HG02678 (cell line): ENCODE measurements around the gene XCL1.
"Not testable (repeated sequence)": the region's sequence is repeated elsewhere in the genome, so short reads cannot be mapped to it uniquely, and the experiment has no call there.

Experiments used
- ATAC-seq: cut with Tn5 transposase; IDR thresholded peaks from one replicate; pipeline ENCODE4 v1.9.1; 2021; ENCODE audit warnings: mild to moderate bottlenecking, moderate library complexity; ENCODE audit not compliant: unreplicated experiment

XCL1 gene, protein sequence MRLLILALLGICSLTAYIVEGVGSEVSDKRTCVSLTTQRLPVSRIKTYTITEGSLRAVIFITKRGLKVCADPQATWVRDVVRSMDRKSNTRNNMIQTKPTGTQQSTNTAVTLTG

DNA sequence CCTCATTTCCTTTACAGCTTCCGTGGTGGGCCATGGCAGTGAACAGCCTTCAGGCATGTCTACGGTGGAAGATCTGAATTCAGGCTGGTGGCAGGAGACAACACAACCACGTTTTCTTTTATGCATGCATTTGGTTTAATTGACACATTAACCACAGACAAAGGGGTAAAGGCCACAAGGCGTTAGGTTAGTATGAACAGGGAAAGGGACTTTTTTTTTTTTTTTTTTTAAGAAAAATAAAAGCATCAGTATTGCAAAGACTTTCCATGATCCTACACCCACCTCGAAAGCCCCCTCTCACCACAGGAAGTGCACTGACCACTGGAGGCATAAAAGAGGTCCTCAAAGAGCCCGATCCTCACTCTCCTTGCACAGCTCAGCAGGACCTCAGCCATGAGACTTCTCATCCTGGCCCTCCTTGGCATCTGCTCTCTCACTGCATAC is at the start of gene XCL1:
XCL1 (plus strand) TSS at position 361 of the 444 bp plus-strand sequence; CDS start at position 394, 33 bp downstream.
- ATAC-seq = not testable (repeated sequence)

DNA sequence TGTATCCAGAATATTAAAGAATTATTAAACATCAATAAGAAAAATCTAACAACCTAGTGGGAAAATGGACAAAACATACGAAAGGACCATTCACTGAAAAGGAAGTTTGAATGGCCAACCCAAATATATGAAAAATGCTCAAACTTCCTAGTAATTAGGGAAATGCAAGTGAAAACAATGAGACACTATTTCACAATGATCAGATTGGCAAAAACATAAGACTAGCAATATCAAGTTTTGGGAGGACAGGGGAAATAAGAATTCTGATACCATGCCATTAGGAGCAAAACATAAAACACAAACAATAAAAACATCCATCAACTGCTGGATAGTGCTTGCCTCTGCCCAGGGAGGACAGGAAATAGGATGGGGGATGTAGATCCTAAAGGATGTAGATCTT is 46.9 kb upstream of the XCL1 start:
- ATAC-seq = no peak

DNA sequence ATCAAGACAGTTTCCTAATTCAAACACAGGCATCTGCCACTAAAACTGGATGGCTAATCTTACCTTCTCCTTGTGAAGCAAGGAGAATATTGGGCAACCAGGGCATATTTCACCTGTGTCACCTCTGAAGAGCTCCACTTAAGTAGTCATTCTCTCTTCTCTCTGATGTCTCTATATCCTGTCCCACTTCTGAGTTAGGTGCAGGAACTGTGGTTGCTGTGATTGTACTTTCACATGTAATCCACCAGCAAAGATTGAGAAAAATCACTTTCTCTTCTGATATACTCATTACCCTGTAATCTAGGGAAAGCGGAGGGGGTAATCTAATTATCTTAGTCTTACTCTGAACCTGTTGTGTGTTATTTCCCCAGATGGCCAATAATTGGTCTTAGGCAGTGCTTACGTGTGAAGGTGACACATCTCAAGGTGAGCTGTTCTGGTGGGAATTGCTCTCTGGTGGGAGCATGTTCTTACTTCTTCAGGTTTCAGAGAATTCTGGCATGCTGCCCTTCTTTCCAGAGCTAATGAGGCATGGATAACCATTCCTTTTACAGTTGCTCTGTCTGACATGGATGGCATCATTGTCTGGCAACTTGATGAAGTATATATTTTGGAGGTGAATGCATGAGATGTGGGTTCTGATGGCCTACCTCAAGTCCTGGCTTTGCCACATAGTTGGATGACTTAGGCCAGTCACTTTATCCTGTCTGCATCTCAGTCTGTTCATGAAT is 44.6 kb upstream of the XCL1 start:
- no peak for ATAC-seq

DNA sequence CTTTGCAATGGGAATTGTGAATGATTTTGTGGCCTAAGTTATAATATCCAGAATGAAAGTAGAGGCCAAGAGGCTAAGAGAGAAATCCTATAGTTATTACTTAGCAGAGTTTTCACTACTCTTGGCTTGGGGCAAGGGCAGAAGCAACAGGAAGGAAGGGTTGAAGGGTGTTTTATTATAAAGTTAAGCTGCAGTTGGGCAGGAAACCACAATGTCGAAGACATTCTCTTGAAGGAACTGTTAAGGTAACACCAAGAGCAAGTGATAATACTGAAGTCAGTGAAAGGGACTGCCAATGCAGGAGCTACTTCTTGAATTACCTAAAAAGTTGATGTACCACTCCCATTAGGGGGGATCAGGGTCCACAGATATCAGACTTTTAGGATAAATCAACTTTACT is 40.9 kb upstream of the XCL1 start:
- peak; percentile 91 for ATAC-seq

DNA sequence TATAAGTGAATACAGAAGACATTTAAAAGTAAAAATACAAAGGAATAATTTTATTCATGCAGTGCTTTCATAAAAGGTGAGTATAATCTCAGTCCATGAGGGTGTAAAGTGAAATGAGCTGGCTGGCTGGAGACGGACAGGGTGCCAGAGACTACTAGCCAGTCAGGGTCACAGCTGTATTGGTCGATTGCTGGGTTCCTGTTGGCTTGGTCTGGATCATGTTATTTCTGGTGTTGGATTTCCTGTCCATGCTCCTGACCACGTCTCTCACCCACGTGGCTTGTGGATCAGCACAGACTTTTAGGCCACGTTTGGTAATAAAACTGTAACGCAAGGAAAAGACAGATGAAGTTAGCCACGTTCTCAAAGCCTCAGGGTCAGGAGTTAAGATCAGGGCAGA is 35.6 kb upstream of the XCL1 start:
- ATAC-seq = not testable (repeated sequence)

DNA sequence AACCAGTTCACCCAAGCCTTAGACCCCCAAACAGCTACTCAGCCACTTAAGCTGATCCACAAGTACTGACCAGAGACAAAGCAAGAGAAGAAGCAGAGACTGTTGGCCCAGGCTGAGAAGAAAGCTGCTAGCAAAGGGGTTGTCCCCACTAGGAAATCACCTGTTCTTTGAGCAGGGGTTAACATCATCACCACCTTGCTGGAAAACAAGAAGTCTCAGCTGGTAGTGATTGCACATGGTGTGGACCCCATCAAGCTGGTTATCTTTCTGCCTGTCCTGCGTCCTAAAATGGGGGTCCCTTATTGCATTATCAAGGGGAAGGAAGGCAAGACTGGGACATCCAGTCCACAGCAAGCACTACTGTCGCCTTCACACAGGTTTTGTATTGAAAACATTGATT is 33.4 kb upstream of the XCL1 start:
- ATAC-seq = not testable (repeated sequence)

DNA sequence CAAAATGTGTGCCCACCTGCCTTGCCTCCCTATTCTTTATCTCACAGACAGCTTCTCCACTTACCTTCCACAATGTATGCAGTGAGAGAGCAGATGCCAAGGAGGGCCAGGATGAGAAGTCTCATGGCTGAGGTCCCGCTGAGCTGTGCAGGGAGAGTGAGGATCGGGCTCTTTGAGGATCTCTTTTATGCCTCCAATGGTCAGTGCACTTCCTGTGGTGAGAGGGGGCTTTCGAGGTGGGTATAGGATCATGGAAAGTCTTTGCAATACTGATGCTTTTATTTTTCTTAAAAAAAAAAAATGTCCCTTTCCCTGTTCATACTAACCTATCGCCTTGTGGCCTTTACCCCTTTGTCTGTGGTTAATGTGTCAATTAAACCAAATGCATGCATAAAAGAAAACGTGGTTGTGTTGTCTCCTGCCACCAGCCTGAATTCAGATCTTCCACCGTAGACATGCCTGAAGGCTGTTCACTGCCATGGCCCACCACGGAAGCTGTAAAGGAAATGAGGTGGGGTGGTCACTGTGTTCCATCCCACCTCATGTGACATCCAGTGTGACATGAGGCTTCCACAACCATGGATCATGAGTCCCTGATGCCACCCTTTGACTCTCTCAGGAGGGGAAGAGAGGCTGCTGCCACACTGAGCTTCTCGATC is 32.4 kb upstream of the XCL1 start, which contains the start of gene XCL2:
XCL2 (minus strand) TSS at position 158 of the 659 bp plus-strand sequence; CDS start at position 125, 33 bp downstream.
- not testable (repeated sequence) for ATAC-seq

DNA sequence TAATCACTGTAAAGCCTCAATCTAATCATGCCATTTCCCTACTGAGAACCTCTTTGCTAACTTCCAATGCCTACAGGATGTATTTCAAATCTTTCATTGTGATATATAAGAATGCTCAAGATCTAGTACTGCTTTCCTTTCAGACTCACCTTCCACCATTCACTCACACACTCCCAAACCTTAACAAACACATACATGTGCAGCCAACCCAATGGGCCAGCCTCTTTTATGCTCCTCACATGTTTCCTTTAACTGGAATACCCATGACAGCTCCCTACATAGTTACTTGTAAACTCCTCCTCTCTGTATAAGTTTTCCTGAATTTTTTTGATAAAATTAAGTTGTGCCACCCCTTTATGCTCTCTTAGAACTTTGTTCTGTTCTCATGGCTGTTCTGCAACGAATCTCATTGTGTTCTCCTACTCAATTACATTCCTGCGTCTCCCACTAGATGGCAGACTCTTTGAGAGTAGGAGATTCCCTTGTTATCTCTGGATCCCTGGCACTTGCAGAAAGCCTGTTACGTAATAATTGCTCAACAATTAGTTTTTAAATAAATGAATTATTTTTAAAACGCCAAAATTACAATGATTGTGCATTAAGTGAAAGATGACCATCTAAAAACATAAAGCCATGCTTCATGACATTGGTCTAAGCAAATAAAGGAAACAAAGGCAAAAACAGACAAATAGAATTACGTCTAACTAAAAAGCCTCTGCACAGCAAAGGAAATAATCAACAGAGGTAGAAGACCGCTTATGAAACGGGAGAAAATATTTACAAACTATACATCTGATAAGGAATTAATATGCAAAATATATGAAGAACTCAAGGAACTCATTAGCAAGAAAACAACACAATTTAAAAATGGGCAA is 30.5 kb upstream of the XCL1 start:
- ATAC-seq = not testable (repeated sequence)

DNA sequence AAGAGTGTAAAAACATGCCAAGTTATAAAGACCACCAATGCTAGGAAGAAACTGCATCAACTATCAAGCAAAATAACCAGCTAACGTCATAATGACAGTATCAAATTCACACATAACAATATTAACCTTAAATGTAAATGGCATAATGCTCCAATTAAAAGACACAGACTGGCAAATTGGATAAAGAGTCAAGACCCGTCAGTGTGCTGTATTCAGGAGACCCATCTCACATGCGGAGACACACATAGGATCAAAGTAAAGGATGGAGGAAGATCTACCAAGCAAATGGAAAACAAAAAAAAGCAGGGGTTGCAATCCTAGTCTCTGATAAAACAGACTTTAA is 29.9 kb upstream of the XCL1 start:
- ATAC-seq = not testable (repeated sequence)

DNA sequence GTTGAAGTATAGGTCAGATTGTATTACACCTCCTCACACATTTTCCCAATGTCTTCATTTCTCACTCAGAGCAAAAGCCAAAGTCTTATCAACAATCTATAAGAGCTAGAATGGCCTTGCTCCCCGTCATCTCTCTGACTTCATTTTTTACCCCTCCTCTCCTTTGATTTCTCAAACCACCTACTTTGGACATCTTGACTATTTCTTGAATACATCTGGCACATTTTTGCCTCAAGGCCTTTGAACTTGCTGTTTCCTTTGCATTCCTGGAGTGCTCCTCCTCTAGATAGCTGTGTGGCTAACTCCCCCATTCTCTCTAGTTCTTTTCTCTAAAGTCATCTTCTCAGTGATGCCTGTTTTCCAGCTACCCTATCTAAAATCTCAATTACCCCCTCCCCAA is 25.4 kb upstream of the XCL1 start:
- ATAC-seq = no peak

DNA sequence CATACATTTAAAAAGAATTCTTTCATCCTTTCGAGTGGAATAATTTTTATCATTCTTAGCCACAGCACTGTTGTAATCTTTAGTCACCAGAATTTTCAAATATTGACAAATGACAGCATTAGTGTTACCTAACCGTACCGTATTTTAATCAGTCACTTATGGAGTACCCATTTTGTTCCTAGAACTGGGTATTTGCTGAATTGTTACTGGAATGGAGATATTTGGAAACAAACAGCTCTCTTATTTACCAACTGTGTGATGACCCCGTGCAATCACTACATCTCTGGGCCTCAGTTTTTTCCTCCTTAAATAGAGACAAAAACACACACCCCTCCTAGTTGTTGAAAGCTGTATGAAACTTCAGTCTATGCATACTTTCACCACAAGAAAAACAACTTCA is 24.7 kb upstream of the XCL1 start:
- ATAC-seq = no peak

DNA sequence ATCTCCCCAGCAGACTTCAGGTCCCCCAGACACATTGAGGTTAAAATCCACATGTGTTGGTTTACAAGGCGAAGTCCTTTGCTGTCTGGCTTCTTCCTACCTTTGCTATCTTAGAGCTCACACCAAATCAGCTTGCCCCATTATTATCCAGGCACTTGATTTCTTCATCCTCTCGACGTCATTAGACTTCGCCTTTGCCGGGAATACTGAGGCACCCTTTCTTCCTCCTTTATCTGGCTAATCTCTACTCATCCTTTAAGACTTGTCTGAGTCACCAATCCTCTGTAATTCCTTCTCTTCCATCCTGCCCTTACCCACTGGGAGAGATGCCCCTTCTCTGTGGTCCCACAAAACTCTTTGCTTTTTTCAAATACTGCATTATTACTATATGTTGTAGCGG is 23.4 kb upstream of the XCL1 start:
- ATAC-seq = no peak

DNA sequence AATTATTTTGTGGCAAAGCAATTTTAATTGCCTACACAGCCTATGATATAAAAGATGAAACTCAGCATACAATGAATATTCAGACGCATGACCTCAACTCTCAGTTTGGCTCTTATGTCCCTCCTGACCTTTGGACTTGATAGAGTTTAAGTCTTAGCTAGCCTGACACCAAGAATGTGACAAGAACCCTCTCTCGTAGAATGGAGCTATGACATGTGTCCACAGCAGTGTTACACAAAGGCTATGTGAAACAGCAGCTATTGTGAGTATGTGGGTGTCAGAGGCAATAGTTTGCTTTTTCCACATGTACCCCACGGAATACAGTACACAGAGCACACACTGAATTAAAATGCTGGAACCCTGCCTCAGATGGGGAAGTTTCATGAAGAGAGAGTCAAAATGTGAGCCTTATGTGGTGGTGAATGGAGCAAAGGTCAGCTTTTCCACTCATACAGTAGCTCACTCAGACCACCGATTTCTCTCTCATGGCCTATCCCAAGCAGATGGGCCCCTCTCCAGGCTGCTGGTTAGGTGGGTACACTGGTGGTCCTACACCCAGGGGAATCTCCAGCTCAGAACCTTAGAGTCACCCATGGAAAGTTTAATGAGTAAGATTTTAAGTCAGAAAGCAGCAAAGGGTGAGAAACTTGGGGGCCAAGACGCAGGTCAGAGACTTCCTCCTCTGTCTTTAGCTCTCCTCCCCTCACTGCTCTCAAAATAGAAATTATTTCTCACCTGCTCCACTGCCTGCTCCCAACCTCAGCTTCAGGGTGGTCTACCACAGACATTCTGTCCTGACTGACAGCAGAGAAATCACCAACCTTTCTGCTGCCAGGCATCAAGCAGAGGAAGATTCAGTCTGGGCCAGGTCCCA is 22.5 kb upstream of the XCL1 start:
- ATAC-seq = peak; percentile 44

DNA sequence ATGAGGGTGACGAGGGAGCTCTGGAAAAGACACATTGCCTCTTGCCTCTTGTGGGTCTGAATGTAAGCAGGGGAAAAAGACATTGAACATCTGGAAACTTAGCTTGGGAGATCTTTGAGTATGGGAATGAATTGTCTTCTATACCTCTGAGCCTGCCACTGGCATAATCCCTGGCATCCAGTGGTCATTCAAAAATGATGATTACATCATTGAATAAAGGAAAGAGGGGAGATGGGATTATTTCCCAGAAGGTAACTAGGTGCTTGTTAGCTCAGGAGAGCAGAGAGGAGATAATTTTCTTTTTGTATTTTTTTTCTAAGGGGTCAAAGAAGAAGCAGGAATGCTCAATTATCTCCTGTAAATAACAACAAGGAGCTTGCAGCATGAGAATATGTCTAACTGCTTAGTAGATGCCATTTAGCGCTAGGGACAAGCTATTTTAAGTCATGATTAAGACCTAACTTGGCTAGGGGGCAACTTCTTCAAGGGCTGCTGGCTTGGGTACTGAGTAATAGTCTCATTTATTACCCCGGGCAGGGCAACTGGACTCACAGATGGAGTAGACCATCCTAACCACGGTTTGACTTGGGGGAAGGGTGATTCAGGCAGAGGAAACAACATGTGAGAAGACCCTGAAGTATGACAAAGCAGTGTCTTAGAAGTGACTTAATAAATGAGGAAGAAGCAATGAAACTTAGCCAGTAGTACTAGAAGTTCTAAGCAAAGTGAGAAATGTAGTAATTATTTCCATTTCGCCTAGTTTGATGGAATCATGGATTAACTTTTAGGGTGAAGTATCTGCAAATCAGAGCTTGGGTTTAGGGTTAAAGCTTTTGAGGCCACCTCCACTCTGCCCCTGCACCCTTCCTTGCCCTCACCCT is 21.6 kb upstream of the XCL1 start:
- no peak for ATAC-seq

DNA sequence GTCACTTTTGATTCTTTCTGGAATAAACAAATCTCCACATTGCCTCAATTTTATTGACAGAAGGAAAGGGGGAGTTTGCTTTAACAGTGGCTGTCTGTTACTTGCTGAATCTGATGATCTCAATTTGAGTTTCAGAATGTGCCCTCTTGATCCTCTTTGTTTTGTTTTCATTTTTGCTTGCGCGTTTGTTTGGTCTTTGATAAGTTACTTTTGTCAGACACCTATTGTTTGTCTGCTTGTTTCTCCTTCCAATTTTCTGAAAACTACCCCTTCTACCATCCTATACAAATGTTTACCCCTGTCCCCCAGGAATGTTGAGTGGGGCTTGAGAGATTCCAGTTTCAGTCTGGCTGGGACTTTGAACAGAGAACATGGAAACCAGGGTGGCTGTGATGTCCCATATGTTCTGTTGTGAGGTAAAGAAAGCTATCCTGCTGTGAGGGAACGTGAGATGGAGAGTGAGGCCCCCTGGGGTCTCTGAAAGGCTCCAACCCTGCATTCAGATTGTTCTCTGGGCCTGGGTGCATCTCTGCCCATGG is 20.8 kb upstream of the XCL1 start:
- no peak for ATAC-seq

DNA sequence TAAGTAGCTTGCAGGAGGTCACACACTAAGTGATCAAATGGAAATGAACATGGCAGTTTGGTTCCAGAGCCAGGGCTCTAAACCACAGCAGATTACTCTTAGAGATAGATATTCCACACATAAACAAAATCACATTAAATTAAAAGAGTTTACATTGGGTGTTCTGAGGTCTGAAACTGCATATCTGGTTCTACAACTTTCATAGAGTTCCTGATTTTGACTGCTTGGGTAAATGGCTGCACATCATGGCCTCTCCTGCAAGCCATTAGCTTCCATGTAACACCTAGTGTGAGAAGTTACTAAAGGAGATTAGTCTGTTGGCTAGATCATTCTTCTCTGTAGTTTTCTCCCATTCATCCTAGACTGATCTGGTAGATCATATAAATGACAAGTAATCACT is 19.8 kb upstream of the XCL1 start:
- ATAC-seq = no peak

DNA sequence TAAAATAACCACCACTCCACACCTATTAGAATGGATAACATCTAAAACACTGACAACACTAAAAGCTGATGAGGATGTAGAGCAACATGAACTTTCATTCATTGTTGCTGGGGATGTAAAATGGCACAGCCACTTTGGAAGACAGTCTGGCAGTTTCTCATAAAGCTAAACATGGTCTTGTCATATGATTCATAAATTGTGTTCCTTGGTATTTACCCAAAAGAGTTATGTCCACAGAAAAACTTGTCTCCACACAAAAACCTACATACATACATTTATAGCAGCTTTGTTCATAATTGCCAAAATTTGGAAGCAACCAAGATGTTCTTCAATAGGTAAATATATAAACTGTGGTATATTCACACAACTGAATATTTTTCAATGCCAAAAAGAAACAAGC is 16.0 kb upstream of the XCL1 start:
- ATAC-seq = no peak

DNA sequence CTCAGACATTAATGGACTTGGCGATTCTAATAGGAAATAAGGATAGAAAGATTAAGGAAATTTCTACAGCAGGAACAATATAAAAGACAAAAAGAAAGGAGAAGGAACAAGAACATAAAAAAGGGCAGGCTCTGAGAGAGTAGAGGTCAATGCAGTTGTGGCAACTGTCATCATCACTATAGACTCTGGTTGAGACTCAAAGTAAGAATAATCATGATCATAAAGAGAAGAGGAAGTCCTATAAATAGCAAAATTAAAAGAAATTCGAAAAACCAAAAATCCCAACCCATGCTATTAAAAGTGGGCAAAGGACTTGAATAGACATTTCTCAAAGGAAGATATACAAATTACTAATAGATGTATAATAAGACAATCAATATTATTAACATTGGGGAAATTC is 14.4 kb upstream of the XCL1 start:
- no peak for ATAC-seq

DNA sequence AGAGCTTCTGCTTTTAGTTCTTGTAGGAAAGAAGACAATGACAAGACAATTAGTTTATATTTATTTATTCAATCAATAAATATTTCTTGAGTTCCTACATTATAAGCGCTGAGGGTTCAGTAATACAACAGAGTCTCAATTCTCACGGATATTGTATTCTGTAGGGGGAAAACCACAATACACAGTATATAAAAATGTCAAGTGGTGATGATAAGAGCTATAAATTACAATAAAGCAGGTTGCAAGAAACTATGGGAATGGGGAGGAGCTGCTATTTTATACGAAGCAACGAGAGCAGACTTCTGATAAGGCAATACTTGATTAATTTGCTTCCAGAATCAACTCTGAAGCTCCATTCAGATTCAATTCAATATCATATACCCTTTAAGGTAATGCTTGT is 10.6 kb upstream of the XCL1 start:
- no peak for ATAC-seq
